GM19035 (cell line): ENCODE measurements around the gene OCSTAMP.

Source experiments
- ATAC-seq: cut with Tn5 transposase; IDR thresholded peaks from one replicate; pipeline ENCODE4 v1.9.1; 2021; ENCODE audit not compliant: unreplicated experiment

Gene OCSTAMP

DNA sequence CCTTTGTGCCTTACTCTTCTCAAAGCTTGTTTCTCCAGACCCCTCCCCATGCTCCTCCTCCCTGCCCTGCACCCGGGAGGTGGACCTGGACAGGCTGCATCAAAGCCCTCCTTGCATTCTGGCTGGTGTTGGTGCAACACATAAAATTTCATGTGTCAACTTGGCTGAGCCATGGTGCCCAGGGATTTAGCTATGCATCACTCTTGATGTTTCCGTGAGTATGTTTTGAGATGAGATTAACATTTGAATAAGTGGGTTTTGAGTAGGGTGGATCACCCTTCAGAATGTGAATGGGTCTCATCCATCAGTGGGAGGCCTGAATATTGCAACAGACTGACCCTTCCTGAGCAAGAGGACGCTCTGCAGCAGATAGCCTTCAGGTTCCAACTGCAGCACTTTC lies 4.4 kb upstream of the OCSTAMP start:
- no peak for ATAC-seq

GRCh38 chr20:46553926-46554325 lies 3.5 kb upstream of the OCSTAMP start:
- ATAC-seq = no peak

DNA sequence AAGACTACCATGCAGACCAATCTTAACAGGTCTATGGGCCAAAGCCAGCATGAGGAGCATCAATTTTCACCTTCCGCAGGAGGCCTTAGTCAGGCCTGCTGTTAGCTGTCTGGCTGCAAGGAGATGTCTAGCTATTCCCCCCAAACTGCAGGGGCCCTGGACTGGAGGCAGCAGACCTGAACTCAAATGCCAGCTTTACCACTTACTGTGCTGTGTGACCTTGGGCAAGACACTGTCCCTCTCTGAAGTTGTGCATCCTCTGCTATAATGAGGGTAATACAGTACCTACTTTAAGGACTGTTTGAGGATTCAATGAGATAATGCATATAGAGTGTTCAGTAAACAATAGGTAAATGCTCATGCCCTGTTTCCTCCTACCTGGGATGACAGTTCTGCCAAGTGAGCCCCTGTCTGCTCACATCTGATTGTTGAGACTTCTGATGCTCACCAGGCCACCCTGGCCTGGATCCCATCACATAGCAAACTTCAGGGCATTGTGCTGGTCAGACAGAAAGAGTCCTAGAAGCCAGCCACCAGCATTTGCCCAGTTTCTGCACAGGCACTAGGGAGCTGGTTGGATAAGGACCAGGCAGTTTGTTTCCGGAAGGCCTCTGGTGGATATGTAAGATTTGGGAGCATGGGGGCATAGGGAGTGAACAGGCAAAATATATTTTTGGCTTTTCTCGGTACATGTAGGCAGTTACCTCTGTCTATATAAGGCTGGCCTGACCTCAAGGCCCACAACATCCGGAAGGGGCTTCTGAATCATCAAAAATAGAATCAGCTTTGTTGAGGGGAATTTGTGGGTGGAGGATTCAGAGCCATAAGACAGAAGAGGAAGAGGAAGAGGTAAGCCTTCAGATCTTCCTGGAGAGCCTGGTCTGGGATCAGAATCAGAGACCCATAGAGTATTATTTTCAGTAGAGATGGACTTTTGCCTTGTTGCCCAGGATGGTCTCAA lies 2.3 kb upstream of the OCSTAMP start:
- ATAC-seq = peak; percentile 62

DNA sequence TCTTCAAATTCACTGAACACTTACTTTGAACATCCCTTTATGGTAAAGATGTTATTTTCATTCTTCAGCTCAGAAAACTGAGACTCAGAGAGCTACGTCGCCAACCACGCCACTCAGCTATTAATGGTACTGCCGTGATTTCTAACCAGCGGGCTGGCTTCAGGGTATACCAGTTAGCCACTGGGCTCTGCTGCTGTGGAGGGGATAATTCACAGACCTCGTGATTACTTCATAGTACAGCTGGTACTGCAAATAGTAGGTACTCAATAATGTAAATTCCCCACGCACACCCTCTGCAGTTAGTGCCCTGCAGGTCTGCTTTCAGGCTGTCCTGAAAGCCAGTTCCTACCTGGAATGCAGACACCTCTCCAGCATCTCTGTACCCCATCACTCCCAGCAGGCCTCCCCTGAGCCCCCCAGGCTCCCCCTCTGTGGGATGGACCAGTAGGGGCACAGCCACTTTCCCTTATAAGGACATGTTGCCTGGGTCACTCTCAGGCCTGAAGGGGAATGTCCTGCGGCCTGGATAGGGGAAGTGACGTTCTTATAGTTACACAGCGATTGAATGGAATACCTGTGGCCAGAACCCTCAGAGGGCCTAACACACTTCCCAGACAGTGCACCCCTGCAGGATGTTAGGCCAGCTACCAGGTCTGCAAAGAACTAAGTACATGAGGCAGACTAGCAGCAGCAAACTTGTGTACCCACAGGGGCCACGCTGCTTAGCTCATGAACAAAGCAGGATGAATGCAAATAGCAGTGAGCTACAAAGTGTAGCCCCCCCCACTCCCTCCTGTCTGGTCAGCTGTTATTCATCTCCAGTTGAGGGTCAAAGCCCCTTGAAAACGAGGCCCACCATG lies 1.3 kb upstream of the OCSTAMP start:
- no peak for ATAC-seq

GRCh38 chr20:46549188-46549972 lies 1.1 kb downstream of the OCSTAMP start:
- ATAC-seq = no peak

- no peak for ATAC-seq
Observed at GRCh38 chr20:46548688-46549087, 1.8 kb downstream of the OCSTAMP start.

DNA sequence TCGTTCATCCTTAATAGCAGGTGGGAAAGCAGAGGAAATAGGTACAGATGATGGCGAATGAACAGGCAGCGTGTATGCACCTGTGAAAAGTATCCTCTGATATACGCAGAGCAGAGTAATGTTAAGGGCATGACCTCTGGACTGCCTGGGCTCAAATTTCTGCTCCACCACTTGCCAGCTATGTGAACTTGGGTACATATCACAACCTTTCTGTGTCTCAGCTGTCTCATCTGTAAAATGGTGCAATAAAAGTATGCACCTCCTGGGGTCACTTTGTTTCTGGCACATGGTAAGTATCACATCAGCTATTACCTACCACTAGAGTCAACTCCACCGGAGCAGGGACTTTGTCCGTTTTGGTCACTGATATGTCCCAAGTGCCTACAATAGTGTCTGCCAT lies 2.5 kb downstream of the OCSTAMP start:
- no peak for ATAC-seq

DNA sequence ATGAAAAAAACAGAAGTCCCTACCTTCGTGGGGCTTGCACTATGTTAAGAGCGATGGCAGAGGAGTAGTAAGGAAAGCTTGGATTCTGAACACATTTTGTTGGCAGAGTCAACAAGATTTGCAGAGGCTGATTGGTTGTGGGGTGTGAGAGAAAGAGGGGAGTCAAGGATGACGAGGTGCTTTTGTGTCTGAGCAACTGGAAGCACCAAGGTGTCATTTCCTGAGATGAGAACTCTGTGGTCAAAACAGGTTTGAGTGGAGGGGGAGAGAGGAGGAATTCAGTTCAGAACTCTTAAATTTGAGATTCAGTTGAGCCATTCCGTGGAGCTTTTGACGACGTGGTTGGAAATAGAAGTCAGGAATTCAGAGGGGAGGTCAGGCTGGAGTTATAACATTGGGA lies 3.5 kb downstream of the OCSTAMP start:
- no peak for ATAC-seq

GRCh38 chr20:46546298-46546697 lies 4.2 kb downstream of the OCSTAMP start:
- ATAC-seq = no peak

DNA sequence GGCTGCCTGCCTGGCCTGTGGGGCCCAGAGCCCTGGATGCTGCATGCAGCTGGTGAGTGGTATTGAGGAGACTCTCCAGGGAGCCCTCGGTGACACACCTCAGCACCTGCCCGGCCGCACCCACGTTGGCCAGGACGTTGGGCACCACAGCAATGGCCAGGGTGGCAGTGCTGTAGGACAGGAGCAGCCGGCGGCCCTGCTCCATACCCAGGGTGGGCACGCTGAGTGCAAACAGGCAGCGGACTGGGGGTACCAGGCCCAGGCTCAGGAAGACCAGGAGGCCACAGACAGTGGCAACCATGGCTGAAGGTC lies 4.7 kb downstream of the OCSTAMP start:
- no peak for ATAC-seq

DNA sequence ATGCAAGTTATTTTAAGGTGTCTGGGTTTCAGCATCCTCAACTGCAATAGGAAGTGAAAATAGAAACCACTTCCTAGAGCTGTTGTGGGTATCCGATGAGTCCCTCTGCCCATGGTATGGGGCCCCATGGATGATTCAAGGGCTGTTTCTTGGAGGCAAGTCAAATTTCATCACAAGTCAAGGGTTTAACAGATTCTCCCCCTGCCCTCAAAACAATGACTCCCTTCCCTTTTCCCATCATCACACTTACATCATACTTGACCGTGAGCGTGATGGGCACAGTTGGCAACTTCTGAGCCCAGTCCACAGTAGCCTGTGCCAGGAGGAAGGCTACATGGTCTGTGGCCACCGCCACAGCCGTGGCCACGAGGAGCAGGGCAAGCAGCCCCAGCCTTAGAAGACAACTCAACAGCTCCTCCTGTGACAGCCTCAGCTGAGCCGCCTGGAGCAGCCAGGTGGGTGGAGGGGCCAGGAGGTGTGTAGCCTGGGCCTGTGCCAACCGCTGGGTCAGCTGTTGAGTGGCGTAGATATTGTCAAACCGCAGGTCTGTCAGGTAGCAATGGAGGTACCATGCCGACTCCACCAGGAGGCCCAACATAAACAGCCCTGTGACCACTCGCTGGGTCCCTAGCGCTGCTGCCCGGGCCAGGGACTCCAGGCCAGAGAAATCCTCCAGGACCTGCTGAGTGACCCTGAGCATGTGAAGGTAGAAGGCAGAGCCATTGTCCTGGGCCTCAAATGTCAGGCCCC lies 5.2 kb downstream of the OCSTAMP start:
- no peak for ATAC-seq

- no peak for ATAC-seq
Observed at GRCh38 chr20:46544576-46544975, 5.9 kb downstream of the OCSTAMP start.

DNA sequence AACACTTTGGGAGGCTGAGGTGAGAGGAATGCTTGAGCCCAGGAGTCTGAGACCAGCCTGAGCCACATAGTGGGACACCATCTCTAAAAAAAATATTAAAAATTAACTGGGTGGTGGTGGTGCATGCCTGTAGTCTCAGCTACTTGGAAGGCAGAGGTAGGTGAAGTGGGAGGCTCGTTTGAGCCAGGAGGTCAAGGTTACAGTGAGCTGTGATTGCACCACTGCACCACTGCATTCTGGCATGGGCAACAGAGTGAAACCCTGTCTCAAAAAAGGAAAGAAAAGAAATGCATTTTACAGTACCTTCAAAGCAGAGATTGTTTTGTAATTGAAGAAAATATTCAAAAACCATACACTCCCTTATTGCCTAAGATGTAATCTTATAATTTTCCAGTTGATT lies 6.5 kb downstream of the OCSTAMP start:
- no peak for ATAC-seq

GRCh38 chr20:46543033-46543432 lies 7.4 kb downstream of the OCSTAMP start:
- no peak for ATAC-seq

GRCh38 chr20:46541229-46541935 lies 9.1 kb downstream of the OCSTAMP start:
- no peak for ATAC-seq

DNA sequence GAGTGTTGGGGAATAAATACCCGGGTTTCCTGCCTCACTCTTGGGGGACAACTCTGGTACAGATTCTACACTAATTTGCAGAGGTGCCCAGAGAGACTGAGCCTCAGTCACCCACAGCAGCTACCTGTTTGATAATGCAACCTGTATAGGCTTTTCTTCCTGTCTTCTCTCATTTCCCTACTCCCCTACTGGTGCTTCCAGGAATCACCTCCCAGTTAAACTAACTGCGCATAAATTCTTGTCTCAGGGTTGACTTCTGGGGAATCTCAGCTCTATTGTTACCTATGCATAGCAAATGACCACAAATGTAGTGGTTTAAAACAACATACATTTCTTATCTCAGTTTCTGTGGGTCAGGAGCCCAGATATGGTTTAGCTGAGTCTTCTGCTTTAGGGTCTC lies 11.3 kb downstream of the OCSTAMP start:
- ATAC-seq = no peak

DNA sequence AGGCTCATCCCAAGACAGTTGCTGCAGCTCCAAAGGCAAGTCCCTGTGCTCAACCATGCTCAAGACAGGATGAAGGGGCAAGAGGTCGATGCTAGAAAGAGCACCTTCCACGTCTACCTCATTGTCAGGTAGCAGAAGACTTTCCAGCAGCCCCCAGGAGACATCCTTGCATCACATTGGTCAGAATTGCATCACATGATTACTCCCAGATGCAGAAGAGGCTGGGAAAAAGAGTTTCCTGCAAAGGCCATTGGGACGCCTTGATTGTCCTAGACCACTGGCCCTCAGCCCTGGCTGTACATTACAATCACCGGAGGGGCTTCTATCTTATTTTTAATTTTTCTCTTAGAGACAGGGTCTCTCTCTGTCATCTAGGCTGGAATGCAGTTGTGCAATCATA lies 19.8 kb downstream of the OCSTAMP start:
- ATAC-seq = no peak

DNA sequence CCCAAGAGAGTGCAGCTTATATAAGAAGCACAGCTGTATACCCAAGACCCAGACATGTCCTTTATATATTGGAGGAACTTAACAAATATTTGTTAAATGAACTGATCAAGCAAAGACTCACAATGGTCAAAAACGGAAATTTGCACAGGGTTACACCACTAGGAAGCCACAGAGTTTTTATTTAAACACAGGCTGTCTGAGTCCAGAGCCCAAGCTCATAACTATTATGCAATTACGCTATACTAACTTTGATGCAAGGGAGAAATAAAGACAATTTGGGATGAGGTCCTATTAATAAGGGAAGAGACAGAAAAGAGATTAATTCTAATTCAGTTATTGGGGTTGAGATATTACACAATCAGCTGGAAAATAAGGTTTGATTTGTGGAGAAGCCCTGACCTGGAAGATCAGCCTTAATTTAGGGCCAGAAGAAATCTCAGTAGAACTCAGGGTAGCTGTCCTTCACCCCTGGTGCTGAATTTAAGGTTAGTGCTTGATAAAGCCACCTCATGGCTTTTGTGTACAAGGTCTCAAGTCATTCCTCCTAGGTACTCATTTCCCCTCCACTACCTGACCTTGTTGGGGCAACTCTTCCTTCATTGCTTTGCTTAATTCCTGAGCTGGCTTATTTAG lies 26.6 kb downstream of the OCSTAMP start:
- no peak for ATAC-seq

DNA sequence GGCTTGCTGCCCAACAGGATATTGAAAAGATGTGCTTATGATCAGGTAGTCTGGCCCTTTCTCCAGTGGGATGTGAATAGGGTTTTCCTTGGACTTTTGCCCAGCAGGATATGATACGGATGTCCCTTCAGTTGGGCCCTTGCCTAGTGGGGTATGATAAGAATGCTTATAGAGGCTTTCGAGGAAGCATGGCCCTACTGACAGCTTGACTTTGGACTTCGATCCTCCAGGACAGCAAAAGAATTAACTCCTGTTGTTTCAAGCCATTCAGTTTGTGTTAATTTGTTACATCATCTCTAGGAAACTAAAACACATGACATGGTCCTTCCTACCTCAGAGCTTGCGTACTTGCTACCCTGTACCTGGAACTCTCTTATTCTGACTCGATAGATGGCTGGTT lies 27.3 kb downstream of the OCSTAMP start:
- no peak for ATAC-seq
